SU-DHL-6 (cell line): ENCODE measurements around the gene APOL1.

Source experiments
- EZH2phosphoT487 ChIP-seq: fragments of 200-600 bp; sonication (generic), shearing (Covaris generic); conservative IDR thresholded peaks from 2 replicates; pipeline ENCODE4 v1.6.1; 2018; ENCODE audit warnings: mild to moderate bottlenecking, antibody characterized with exemption, low read length, moderate library complexity, mixed read lengths
- TF ChIP-seq, protein P1 (sequence below): fragments of 200-600 bp; sonication (generic); IDR thresholded peaks from one replicate; pipeline ENCODE4 v1.5.1; 2017; ENCODE audit warnings: antibody characterized with exemption, mild to moderate bottlenecking, low read length, moderate library complexity; ENCODE audit not compliant: insufficient read depth, poor library complexity, severe bottlenecking

DNA sequence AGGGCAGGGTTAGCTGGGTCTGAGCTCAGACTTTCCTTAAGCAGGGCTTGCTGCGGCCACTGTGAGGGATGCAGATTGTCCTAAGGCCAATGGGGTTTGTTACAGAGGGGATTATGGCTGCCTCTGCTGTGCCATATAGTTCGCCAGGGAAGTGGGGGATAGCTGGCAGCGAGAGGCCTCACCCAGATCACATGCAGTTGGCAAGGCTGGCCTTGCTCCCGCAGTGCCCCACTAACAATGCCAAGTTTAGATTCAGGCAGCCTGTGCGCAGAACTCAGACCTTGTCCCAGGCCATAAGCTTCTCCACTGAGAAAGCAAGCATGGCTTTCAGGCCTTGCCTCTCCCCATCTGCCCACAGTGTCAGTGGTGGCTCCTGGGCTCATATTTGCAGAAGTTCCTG, 8.9 kb upstream of the APOL1 start:
- TF ChIP-seq, protein P1, sequence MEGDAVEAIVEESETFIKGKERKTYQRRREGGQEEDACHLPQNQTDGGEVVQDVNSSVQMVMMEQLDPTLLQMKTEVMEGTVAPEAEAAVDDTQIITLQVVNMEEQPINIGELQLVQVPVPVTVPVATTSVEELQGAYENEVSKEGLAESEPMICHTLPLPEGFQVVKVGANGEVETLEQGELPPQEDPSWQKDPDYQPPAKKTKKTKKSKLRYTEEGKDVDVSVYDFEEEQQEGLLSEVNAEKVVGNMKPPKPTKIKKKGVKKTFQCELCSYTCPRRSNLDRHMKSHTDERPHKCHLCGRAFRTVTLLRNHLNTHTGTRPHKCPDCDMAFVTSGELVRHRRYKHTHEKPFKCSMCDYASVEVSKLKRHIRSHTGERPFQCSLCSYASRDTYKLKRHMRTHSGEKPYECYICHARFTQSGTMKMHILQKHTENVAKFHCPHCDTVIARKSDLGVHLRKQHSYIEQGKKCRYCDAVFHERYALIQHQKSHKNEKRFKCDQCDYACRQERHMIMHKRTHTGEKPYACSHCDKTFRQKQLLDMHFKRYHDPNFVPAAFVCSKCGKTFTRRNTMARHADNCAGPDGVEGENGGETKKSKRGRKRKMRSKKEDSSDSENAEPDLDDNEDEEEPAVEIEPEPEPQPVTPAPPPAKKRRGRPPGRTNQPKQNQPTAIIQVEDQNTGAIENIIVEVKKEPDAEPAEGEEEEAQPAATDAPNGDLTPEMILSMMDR = no peak
- no peak for TF ChIP-seq EZH2phosphoT487
